Testis (tissue), 3 donors: ENCODE measurements around the gene RXRA. TPM values are rescaled to one million over a fixed set of nuclear protein-coding genes. Genes with fewer than 3 reads are reported as not detected.

Source experiments
- DNase-seq: peaks from one replicate; pipeline ENCODE4 v3.0.0-alpha.2; 2019
- H3K27ac ChIP-seq, 2 donors: fragments of 200-600 bp; sonication (generic); one replicate each; pipeline ENCODE4 v1.5.1; 2019
- H3K27me3 ChIP-seq: fragments of 200-600 bp; sonication (generic); one replicate; pipeline ENCODE4 v1.5.1; 2019
- H3K36me3 ChIP-seq: fragments of 200-600 bp; sonication (generic); one replicate; pipeline ENCODE4 v1.5.1; 2017; ENCODE audit warnings: low read depth; ENCODE audit errors: missing control alignments
- H3K4me1 ChIP-seq: fragments of 200-600 bp; sonication (generic); one replicate; pipeline ENCODE4 v1.5.1; 2019
- H3K4me3 ChIP-seq, 2 donors: fragments of 200-600 bp; sonication (generic); one replicate each; pipeline ENCODE4 v1.5.1; 2017 to 2019
- H3K9me3 ChIP-seq: fragments of 200-600 bp; sonication (generic); one replicate; pipeline ENCODE4 v1.5.1; 2017
- CTCF ChIP-seq, 3 experiments: fragments of 450-650 bp in 2 of 3; fragments of 200-600 bp in 1 of 3; sonication (generic) in 1 of 3; IDR thresholded peaks; one replicate each; pipeline ENCODE4 v1.5.1; 2016 to 2019; ENCODE audit warnings: antibody characterized with exemption in 3 of 3, mild to moderate bottlenecking in 2 of 3, moderate library complexity in 1 of 3
- POLR2A ChIP-seq: fragments of 450-650 bp; IDR thresholded peaks from one replicate; pipeline ENCODE4 v1.6.1; 2017; ENCODE audit warnings: antibody characterized with exemption, mild to moderate bottlenecking, moderate library complexity
- WGBS, 2 donors: methylation state at CpG; one replicate each; pipeline ENCODE4 v1.1.5; 2018; 5-methylcytosine and 5-hydroxymethylcytosine counted together
- intact Hi-C: fragments of 100-400 bp; cut with DNase I; formaldehyde crosslinking; loops from one replicate; pipeline ENCODE4 v1.15.1; 2023; ENCODE audit warnings: low total_unique reads
- polyA plus RNA-seq: library from polyadenylated mRNA; stranded (reverse); fragments of 350-450 nt; fragmentation: Illumina TruSeq; extraction: RNeasy Lipid Tissue Mini Kit (QIAGEN cat#74804); gene quantifications from one replicate; pipeline ENCODE4 v1.2.3, GENCODE V29; 2014; ENCODE audit warnings: low read depth, low replicate concordance; ENCODE audit not compliant: insufficient read depth
- total RNA-seq, 2 donors: library from RNA; depleted of rRNA; stranded (reverse); fragments of >200 nt; gene quantifications; one replicate each; pipeline ENCODE4 v1.2.3, GENCODE V29; 2016

Gene RXRA
- total and polyA plus RNA-seq, 3 donors from 2014 or later: 31.3 to 61.0 (median 47.3) TPM

- 75 to 100% methylated on average over 1 to 13 of the region's 17 CpGs for WGBS, 2 donors
- no peak for DNase-seq
- Histone ChIP-seq H3K4me1 (peaks cover 56% of the 10 kb centered on the region), H3K4me3 (no peak overlapping the region), H3K27me3 (no peaks in the 10 kb centered on the region), H3K27ac (no peak overlapping the region), H3K9me3 (no peaks in the 10 kb centered on the region), H3K36me3 (no peaks in the 10 kb centered on the region)
- intact Hi-C loops: no loop called here
- no peak for TF ChIP-seq CTCF (IDR thresholded peaks at IDR 0.05)
- TF ChIP-seq POLR2A: no peak
These were observed 88.7 kb downstream of the RXRA start for GRCh38 chr9:134414900-134415425.

GRCh38 chr9:134416385-134417015, 90.2 kb downstream of the RXRA start:
- H3K4me1 ChIP-seq: peaks cover 46% of the 10 kb centered on the region
- H3K9me3 ChIP-seq: no peaks in the 10 kb centered on the region
- no peaks in the 10 kb centered on the region for H3K36me3 ChIP-seq
- 83 to 85% methylated on average over 13 to 19 of the region's 19 CpGs for WGBS, 2 donors
- H3K27ac ChIP-seq: no peak overlapping the region
- no peak overlapping the region for H3K4me3 ChIP-seq
- no peaks in the 10 kb centered on the region for H3K27me3 ChIP-seq
- intact Hi-C loops: no loop called here
- no peak for DNase-seq
- TF ChIP-seq POLR2A (no peak), CTCF (IDR thresholded peaks at IDR 0.05) (no peak)

- no peak overlapping the region for H3K27ac ChIP-seq
- peaks cover 48% of the 10 kb centered on the region for H3K4me1 ChIP-seq
- intact Hi-C loops: no loop called here
- no peak for DNase-seq
- no peak overlapping the region for H3K4me3 ChIP-seq
- no peaks in the 10 kb centered on the region for H3K27me3 ChIP-seq
- H3K9me3 ChIP-seq: no peaks in the 10 kb centered on the region
- 65 to 67% methylated on average over 4 to 5 of the region's 8 CpGs for WGBS, 2 donors
- no peaks in the 10 kb centered on the region for H3K36me3 ChIP-seq
- TF ChIP-seq POLR2A (no peak), CTCF (IDR thresholded peaks at IDR 0.05) (no peak)
These were observed 92.1 kb downstream of the RXRA start for GRCh38 chr9:134418354-134418753.

GRCh38 chr9:134419000-134419683, 92.9 kb downstream of the RXRA start:
- no peaks in the 10 kb centered on the region for H3K27me3 ChIP-seq
- H3K27ac ChIP-seq: no peak overlapping the region
- intact Hi-C loops: no loop called here
- 66% methylated on average over 19 to 22 of the region's 23 CpGs for WGBS, 2 donors
- peaks cover 44% of the 10 kb centered on the region for H3K4me1 ChIP-seq
- H3K9me3 ChIP-seq: no peaks in the 10 kb centered on the region
- H3K4me3 ChIP-seq: no peak overlapping the region
- DNase-seq: no peak
- H3K36me3 ChIP-seq: no peaks in the 10 kb centered on the region
- TF ChIP-seq POLR2A: no peak
- no peak for TF ChIP-seq CTCF (IDR thresholded peaks at IDR 0.05)
